ENCODE data around the gene MBTPS1. TPM values are rescaled to one million over a fixed set of nuclear protein-coding genes. Genes with fewer than 3 reads are reported as not detected.
A peak's percentile ranks its signal among the peaks of the same experiment; 100 is the strongest.

MBTPS1 gene
- total RNA-seq, 1 experiment from 2014 or later: 130 TPM

GRCh38 chr16:84139628-84140258 is 23.0 kb upstream of the MBTPS1 start:
- Mint-ChIP-seq H3K27ac (ENCODE audit: unreplicated experiment) (no peak overlapping the region), H3K4me3 (ENCODE audit: low read depth, unreplicated experiment) (no peak overlapping the region), H3K9me3 (ENCODE audit: low read depth, unreplicated experiment) (no peaks in the 10 kb centered on the region), H3K36me3 (ENCODE audit: insufficient read depth, unreplicated experiment) (peaks cover 13% of the 10 kb centered on the region), H3K27me3 (ENCODE audit: unreplicated experiment) (no peaks in the 10 kb centered on the region), H3K4me1 (ENCODE audit: low read depth, unreplicated experiment) (peaks cover 9% of the 10 kb centered on the region)
- TF ChIP-seq CTCF (IDR thresholded peaks at IDR 0.05; ENCODE audit: unreplicated experiment): no peak
- intact Hi-C loops (cut with micrococcal nuclease; ENCODE audit: unreplicated experiment): no loop called here
- CTCF ChIA-PET: interaction anchor here (0.8 kb wide), 1 partner anchor 99 kb away, joined by 3 read pairs; no protein-coding TSS in a partner anchor
- no TSS peak for BruUV-seq (replicated peaks)
- no peak for DNase-seq

- Mint-ChIP-seq H3K27ac (ENCODE audit: unreplicated experiment) (no peak overlapping the region), H3K4me1 (ENCODE audit: low read depth, unreplicated experiment) (peaks cover 9% of the 10 kb centered on the region), H3K36me3 (ENCODE audit: insufficient read depth, unreplicated experiment) (peaks cover 6% of the 10 kb centered on the region), H3K27me3 (ENCODE audit: unreplicated experiment) (no peaks in the 10 kb centered on the region), H3K4me3 (ENCODE audit: low read depth, unreplicated experiment) (no peak overlapping the region), H3K9me3 (ENCODE audit: low read depth, unreplicated experiment) (no peaks in the 10 kb centered on the region)
- intact Hi-C loops (cut with micrococcal nuclease; ENCODE audit: unreplicated experiment): no loop called here
- BruUV-seq (replicated peaks): no TSS peak
- peak; percentile 21 for DNase-seq
- CTCF ChIA-PET: interaction anchor here (0.8 kb wide), 1 partner anchor 98 kb away, joined by 3 read pairs; no protein-coding TSS in a partner anchor
- no peak for TF ChIP-seq CTCF (IDR thresholded peaks at IDR 0.05; ENCODE audit: unreplicated experiment)
Observed at GRCh38 chr16:84138824-84139627, 22.3 kb upstream of the MBTPS1 start.

GRCh38 chr16:84138500-84138823 is 21.7 kb upstream of the MBTPS1 start:
- Mint-ChIP-seq H3K36me3 (ENCODE audit: insufficient read depth, unreplicated experiment) (peaks cover under 1% of the 10 kb centered on the region), H3K4me3 (ENCODE audit: low read depth, unreplicated experiment) (no peak overlapping the region), H3K27me3 (ENCODE audit: unreplicated experiment) (no peaks in the 10 kb centered on the region), H3K4me1 (ENCODE audit: low read depth, unreplicated experiment) (peaks cover 9% of the 10 kb centered on the region), H3K9me3 (ENCODE audit: low read depth, unreplicated experiment) (no peaks in the 10 kb centered on the region), H3K27ac (ENCODE audit: unreplicated experiment) (no peak overlapping the region)
- intact Hi-C loops (cut with micrococcal nuclease; ENCODE audit: unreplicated experiment): no loop called here
- CTCF ChIA-PET: no interaction called here
- no peak for TF ChIP-seq CTCF (IDR thresholded peaks at IDR 0.05; ENCODE audit: unreplicated experiment)
- BruUV-seq (replicated peaks): no TSS peak
- DNase-seq: no peak

GRCh38 chr16:84137769-84138357 is 21.1 kb upstream of the MBTPS1 start:
- no peak for DNase-seq
- Mint-ChIP-seq H3K4me1 (ENCODE audit: low read depth, unreplicated experiment) (peaks cover 9% of the 10 kb centered on the region), H3K4me3 (ENCODE audit: low read depth, unreplicated experiment) (no peak overlapping the region), H3K36me3 (ENCODE audit: insufficient read depth, unreplicated experiment) (no peaks in the 10 kb centered on the region), H3K27me3 (ENCODE audit: unreplicated experiment) (no peaks in the 10 kb centered on the region), H3K27ac (ENCODE audit: unreplicated experiment) (no peak overlapping the region), H3K9me3 (ENCODE audit: low read depth, unreplicated experiment) (no peaks in the 10 kb centered on the region)
- no peak for TF ChIP-seq CTCF (IDR thresholded peaks at IDR 0.05; ENCODE audit: unreplicated experiment)
- CTCF ChIA-PET: interaction anchor here (0.6 kb wide), 2 partner anchors 9 to 91 kb away, joined by 3 to 4 read pairs; no protein-coding TSS in a partner anchor
- no TSS peak for BruUV-seq (replicated peaks)
- intact Hi-C loops (cut with micrococcal nuclease; ENCODE audit: unreplicated experiment): no loop called here
